Hepatic stellate cell (primary cell): ENCODE data around the gene CGA.

Source experiments
- DNase-seq: peaks from one replicate; pipeline ENCODE4 v3.0.0; 2011; ENCODE audit warnings: low spot score

CGA gene

GRCh38 chr6:87088076-87088475 is 6.8 kb downstream of the CGA start:
- DNase-seq = no peak

DNA sequence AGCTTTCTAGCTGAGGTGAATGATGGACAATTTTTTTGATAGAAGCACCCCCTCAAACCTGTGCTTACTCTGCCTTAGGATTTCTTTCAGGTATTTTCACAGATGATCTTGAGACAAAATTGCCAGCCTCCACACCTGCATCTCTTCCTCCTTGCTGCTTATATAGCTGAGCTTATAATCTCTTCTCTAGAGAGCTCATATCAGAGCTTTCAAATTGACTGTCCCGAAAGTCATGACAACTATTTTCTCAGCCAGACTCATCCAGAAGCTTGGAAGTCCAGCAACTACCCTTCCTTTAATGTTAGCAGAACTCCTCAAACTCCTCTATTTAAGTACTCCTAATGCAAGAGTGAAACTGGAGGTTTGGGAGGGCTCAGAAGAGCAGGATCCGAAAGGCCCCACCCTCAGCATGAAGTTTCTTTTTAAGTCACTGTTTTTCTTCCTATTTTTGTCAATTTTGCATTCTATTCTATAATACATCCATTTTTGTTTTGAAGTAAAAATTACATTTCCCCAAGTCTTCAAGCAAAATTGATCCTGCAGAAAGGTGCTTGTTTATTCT is 12.7 kb downstream of the CGA start:
- DNase-seq = no peak

GRCh38 chr6:87078983-87079616 is 15.8 kb downstream of the CGA start:
- DNase-seq = peak; percentile 47

- no peak for DNase-seq
These were observed 19.7 kb downstream of the CGA start for GRCh38 chr6:87075168-87075567.

- no peak for DNase-seq
These were observed 20.7 kb downstream of the CGA start for GRCh38 chr6:87074101-87074621.

DNA sequence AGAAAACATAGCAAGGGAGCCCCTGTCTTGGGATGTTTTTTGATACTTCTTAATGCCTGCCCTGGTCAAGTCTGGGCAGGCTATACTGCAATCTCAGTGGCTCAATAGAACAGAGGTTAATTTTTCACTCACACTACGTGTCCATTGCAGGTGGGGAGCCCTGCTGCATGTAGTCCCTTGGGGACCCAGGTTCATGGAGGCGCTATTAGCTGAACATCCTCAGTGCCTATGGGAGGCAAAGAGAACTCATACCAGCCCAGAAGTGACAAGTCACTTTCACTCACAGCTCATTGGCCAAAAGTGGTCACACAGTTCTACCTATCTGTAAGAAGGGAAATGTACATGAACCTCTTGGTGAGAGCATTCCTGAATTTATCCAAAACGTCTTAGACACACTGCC is 23.2 kb downstream of the CGA start:
- no peak for DNase-seq

GRCh38 chr6:87070741-87071140 is 24.2 kb downstream of the CGA start:
- DNase-seq = no peak

GRCh38 chr6:87068795-87069194 is 26.1 kb downstream of the CGA start:
- DNase-seq = no peak

DNA sequence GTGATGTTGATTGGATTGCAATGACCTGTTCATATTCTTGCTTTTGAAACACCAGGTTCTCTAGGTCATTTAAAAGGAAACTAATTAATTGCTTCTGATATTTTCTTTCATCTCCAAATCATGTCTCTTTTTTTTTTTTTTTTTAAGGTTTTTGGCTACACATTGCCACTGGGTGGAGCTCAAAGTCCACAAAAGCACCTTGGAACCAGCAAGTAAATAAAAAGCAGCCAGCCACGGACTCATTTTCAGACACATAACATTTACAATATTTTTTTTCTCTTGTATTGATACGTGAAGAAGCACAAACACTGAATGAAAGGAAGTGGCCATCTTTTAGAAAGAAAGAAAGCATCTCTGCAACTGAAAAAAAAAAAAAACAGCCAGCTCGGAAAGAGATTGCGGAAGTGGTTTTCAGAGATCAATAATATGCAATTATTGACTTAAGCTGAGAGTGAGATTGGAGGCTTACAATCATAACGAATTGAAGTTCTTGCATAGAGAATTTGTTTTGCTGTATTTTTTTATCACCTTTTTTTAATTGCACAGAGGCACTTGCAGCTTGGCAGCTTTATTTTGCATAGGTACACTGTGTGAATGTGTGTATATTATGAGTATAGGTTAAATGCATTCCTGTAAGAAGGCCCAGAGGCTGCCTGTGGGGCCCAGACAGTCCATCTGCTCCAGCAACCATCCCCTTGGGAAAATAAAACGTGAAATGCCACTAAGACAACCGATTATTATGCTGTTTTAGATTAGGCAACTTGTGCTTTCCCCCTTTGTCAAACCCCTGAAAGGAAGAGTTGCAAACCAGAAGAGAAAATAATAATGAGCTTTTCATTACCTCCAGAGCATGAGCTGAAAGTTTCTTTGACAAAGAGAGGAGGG is 28.2 kb downstream of the CGA start:
- peak; percentile 47 for DNase-seq

GRCh38 chr6:87065117-87065516 is 29.8 kb downstream of the CGA start:
- no peak for DNase-seq

DNA sequence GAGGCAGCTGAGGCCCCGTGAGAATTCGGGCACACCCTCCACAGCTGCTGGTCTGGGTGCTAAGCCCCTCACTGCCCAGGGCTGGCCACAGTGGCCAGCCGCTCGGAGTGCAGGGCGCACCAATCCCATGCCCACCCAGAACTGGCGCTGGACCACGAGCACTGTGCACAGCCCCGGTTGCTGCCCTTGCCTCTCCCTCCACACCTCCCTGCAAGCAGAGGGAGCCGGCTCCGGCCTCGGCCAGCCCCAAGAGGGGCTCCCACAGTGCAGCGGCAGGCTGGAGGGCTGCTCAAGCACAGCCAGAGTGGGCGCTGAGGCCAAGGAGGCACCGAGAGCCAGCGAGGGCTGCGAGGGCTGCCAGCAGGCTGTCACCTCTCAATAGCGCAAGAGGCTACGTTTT is 35.0 kb downstream of the CGA start:
- DNase-seq = no peak

DNA sequence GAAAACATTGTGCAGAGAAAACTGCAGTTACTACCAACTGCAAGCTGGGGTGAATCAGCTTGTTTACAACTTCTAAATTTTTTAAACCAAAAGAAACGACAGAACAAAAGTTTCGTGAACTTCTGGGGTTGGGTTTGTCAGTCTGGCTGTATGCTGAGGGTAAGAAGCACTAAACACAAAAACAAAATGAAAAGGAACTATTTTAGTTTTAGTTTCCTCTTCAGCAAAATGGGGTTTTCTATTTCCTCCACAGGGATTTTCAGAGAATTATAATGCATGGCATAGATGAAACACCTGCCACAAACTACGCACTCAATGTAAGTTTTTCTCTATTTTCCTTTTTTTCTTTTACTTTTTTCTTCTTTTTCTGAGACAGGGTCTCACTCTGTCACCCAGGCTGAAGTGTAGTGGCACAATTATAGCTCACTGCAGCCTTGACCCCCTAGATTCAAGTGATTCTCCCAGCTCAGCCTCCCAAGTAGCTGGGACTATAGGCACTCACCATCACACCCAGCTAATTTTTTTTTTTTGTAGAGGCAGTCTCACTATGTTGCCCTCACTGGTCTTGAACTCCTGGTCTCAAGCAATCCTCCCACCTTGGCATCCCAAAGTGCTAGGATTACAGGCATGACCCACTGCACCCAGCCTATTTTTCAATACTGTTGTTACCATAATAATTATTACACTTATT is 40.6 kb downstream of the CGA start:
- DNase-seq = no peak

- DNase-seq = no peak
These were observed 41.6 kb downstream of the CGA start for GRCh38 chr6:87053312-87053711.

DNA sequence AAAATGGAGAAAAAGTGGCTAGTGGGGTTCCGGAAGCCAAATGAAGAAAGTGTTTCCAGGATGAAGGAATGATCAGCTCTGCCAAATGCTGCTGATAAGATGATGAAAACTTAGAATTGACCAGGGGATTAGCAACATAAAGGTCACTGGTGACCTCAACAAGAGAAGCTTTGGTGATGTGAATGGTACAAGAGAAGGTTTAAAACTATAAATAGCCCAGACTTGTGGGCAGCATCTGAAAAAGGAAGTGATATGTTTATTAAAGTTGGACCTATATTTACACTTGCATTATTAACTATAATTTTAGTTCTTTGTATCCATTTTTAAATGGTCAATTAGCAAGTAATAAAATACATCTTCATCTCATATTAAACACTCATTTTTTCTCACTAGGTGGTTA is 45.1 kb downstream of the CGA start:
- no peak for DNase-seq

GRCh38 chr6:87045521-87046075 is 49.3 kb downstream of the CGA start:
- no peak for DNase-seq

DNA sequence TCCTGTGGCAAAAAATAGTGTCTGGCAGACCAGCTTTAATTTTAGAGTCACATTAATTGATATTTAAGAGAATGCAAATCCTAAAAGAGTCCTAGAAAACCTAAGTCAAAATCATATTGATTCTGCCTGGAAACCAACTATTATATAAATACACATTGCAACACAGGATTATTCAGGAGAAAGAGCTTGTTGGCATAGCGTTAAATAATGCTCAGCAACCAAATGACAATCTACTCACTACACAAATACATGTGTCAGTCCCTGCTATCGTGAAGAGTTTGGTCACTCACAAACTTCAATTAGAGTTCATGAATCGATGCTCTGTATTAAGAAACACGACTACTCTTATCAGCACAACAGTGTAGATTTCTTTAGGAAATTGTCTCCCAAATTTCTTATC is 54.2 kb downstream of the CGA start:
- DNase-seq = no peak
